ENCODE results near the gene PCDHGA1. TPM values are rescaled to one million over a fixed set of nuclear protein-coding genes. Genes with fewer than 3 reads are reported as not detected.

PCDHGA1 gene
- total and polyA plus RNA-seq, 9 of the 15 experiments (the other 6 are each of a cell fraction or from before 2014, with no cell fraction given) = 0.05 to 0.26 (median 0.18) TPM; not detected in 2

DNA sequence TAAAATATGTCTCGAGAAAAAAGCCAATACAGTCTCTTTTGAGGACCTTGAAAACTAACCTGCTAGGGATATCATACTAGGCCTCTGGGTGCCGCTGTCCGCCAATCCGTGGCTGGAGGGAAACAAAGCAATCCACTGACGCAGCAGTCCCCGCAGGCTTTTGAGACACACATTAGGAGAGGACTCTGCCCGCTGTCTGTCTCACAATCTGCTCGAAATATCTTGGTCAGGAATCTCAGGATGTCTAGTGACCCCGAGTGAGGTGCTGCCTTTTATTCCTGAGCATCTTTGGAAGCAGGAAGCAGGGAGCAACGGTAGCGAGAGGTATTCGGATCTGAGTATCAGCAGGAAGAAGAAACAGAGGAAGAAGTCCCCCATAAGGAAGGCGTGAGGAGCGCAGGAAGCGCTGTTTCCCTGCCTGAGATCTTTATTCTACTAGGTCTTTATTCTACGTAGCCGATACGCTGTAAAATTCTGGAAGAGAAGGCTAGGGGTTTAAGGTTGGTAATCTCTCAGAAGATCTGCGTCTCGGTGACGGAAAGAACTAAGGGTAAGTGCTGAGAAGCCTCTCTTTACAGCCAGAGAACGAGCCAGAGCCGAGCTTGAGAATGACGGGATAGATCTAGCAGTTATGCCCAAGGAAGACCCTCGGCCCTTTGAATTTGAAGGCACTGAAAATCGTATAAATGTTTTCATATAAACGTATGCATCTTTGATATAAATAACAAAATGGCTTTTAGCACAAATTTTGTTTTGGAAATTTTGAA is 4.0 kb upstream of the PCDHGA1 start (continued):
- TF ChIP-seq MAFK (IDR thresholded peaks at IDR 0.05; ENCODE audit: low read length) (peak; percentile 61; the same call in 1 of the 2 replicates), ZFP1 (CRISPR knock-in tag; IDR thresholded peaks at IDR 0.05) (no peak), ZNF717 (CRISPR knock-in tag; IDR thresholded peaks at IDR 0.05) (no peak), ILF3 (IDR thresholded peaks at IDR 0.05; ENCODE audit: borderline replicate concordance) (no peak), ATF6 (CRISPR knock-in tag; IDR thresholded peaks at IDR 0.05) (no peak), FOXO4 (CRISPR knock-in tag; IDR thresholded peaks at IDR 0.05) (no peak), PHB (CRISPR knock-in tag; IDR thresholded peaks at IDR 0.05) (no peak), SAP30 (IDR thresholded peaks at IDR 0.05; ENCODE audit: borderline replicate concordance, insufficient read depth, low read depth, low read length, poor library complexity, severe bottlenecking) (no peak), ETS2 (tag; IDR thresholded peaks at IDR 0.05; ENCODE audit: borderline replicate concordance, poor library complexity, severe bottlenecking) (no peak), EP300 (IDR thresholded peaks at IDR 0.05; ENCODE audit: low read length) (peak; percentile 22; the same call in 1 of the 2 replicates), JUND (IDR thresholded peaks at IDR 0.05; ENCODE audit: borderline replicate concordance, low read depth, low read length) (peak; percentile 24; the same call in 1 of the 2 replicates), JUND (tag; IDR thresholded peaks at IDR 0.05; ENCODE audit: borderline replicate concordance, low read depth, low read length) (no peak), PTTG1 (tag; IDR thresholded peaks at IDR 0.05; ENCODE audit: low read depth) (no peak), ZNF609 (CRISPR knock-in tag; IDR thresholded peaks at IDR 0.05; ENCODE audit: borderline replicate concordance) (no peak), SMARCA4 (IDR thresholded peaks at IDR 0.05) (peak; percentile 56; the same call in 1 of the 2 replicates), DEAF1 (CRISPR knock-in tag; IDR thresholded peaks at IDR 0.05) (peak; percentile 55), ZNF146 (CRISPR knock-in tag; IDR thresholded peaks at IDR 0.05; ENCODE audit: unreplicated experiment) (no peak), FOXJ3 (CRISPR knock-in tag; IDR thresholded peaks at IDR 0.05) (no peak)

All from K562 (cell line).